Measurements from ENCODE around the gene ATP5F1D. TPM values are rescaled to one million over a fixed set of nuclear protein-coding genes. Genes with fewer than 3 reads are reported as not detected.

The ATP5F1D gene
- total and polyA plus RNA-seq, 2 of the 13 experiments (the other 11 are each of a cell fraction or from before 2014, with no cell fraction given), result 39.4 to 78.7 TPM

GRCh38 chr19:1279782-1280341 lies 38.3 kb downstream of the ATP5F1D start (continued):
- TF ChIP-seq, protein P1, sequence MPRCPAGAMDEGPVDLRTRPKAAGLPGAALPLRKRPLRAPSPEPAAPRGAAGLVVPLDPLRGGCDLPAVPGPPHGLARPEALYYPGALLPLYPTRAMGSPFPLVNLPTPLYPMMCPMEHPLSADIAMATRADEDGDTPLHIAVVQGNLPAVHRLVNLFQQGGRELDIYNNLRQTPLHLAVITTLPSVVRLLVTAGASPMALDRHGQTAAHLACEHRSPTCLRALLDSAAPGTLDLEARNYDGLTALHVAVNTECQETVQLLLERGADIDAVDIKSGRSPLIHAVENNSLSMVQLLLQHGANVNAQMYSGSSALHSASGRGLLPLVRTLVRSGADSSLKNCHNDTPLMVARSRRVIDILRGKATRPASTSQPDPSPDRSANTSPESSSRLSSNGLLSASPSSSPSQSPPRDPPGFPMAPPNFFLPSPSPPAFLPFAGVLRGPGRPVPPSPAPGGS (CRISPR knock-in tag; IDR thresholded peaks at IDR 0.05), result no peak
- TF ChIP-seq MTA1 (CRISPR knock-in tag; IDR thresholded peaks at IDR 0.05; ENCODE audit: borderline replicate concordance) (no peak), NPAS2 (CRISPR knock-in tag; IDR thresholded peaks at IDR 0.05; ENCODE audit: borderline replicate concordance) (no peak), ZFP1 (CRISPR knock-in tag; IDR thresholded peaks at IDR 0.05) (no peak), BRD4 (CRISPR knock-in tag; IDR thresholded peaks at IDR 0.05) (no peak), ZNF605 (CRISPR knock-in tag; IDR thresholded peaks at IDR 0.05) (no peak), ZNF549 (CRISPR knock-in tag; IDR thresholded peaks at IDR 0.05) (no peak), ZBTB1 (CRISPR knock-in tag; IDR thresholded peaks at IDR 0.05; ENCODE audit: borderline replicate concordance) (no peak), ZNF562 (CRISPR knock-in tag; IDR thresholded peaks at IDR 0.05; ENCODE audit: borderline replicate concordance) (no peak), ZBTB14 (CRISPR knock-in tag; IDR thresholded peaks at IDR 0.05) (no peak), HMG20A (CRISPR knock-in tag; IDR thresholded peaks at IDR 0.05; ENCODE audit: borderline replicate concordance) (no peak), ZSCAN30 (CRISPR knock-in tag; IDR thresholded peaks at IDR 0.05) (no peak), RELA (CRISPR knock-in tag; IDR thresholded peaks at IDR 0.05) (no peak), SKI (IDR thresholded peaks at IDR 0.05; ENCODE audit: partially characterized antibody) (peak; percentile 26), ZFP90 (CRISPR knock-in tag; IDR thresholded peaks at IDR 0.05; ENCODE audit: borderline replicate concordance) (no peak), ATF4 (CRISPR knock-in tag; IDR thresholded peaks at IDR 0.05) (no peak), POLR2G (IDR thresholded peaks at IDR 0.05; ENCODE audit: low read depth, low read length) (peak; percentile 46; the same call in 1 of the 2 replicates), ZNF720 (CRISPR knock-in tag; IDR thresholded peaks at IDR 0.05) (no peak), ZNF431 (CRISPR knock-in tag; IDR thresholded peaks at IDR 0.05; ENCODE audit: borderline replicate concordance, low read depth) (no peak), ZNF205 (CRISPR knock-in tag; IDR thresholded peaks at IDR 0.05) (0 out of 2 replicates have a peak, but pooled peaks have one; percentile 34), ARHGAP35 (CRISPR knock-in tag; IDR thresholded peaks at IDR 0.05; ENCODE audit: borderline replicate concordance) (no peak), CREB1 (IDR thresholded peaks at IDR 0.05) (no peak), CREB1 (CRISPR knock-in tag; IDR thresholded peaks at IDR 0.05) (no peak), ZNF24 (IDR thresholded peaks at IDR 0.05) (no peak)
- TF ChIP-seq, protein P2, sequence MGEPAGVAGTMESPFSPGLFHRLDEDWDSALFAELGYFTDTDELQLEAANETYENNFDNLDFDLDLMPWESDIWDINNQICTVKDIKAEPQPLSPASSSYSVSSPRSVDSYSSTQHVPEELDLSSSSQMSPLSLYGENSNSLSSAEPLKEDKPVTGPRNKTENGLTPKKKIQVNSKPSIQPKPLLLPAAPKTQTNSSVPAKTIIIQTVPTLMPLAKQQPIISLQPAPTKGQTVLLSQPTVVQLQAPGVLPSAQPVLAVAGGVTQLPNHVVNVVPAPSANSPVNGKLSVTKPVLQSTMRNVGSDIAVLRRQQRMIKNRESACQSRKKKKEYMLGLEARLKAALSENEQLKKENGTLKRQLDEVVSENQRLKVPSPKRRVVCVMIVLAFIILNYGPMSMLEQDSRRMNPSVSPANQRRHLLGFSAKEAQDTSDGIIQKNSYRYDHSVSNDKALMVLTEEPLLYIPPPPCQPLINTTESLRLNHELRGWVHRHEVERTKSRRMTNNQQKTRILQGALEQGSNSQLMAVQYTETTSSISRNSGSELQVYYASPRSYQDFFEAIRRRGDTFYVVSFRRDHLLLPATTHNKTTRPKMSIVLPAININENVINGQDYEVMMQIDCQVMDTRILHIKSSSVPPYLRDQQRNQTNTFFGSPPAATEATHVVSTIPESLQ (CRISPR knock-in tag; conservative IDR thresholded peaks at IDR 0.05), result no peak
- TF ChIP-seq, protein P3, sequence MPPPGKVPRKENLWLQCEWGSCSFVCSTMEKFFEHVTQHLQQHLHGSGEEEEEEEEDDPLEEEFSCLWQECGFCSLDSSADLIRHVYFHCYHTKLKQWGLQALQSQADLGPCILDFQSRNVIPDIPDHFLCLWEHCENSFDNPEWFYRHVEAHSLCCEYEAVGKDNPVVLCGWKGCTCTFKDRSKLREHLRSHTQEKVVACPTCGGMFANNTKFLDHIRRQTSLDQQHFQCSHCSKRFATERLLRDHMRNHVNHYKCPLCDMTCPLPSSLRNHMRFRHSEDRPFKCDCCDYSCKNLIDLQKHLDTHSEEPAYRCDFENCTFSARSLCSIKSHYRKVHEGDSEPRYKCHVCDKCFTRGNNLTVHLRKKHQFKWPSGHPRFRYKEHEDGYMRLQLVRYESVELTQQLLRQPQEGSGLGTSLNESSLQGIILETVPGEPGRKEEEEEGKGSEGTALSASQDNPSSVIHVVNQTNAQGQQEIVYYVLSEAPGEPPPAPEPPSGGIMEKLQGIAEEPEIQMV (CRISPR knock-in tag; IDR thresholded peaks at IDR 0.05; ENCODE audit: low read depth), result no peak

Measured in HepG2 (cell line).